LNCaP clone FGC (cell line): ENCODE data around the gene ZSWIM3.

Experiments
- DNase-seq: peaks from one replicate; pipeline ENCODE4 v3.0.0-alpha.2; 2011; ENCODE audit warnings: low read depth
- H3K4me3 ChIP-seq: 2 replicates; pipeline ENCODE4 v1.5.1; 2011; ENCODE audit warnings: mild to moderate bottlenecking, low read depth, low read length, control low read depth
- CTCF ChIP-seq: IDR thresholded peaks from 2 replicates; pipeline ENCODE4 v1.5.1; 2012; ENCODE audit warnings: mild to moderate bottlenecking; ENCODE audit not compliant: control insufficient read depth, insufficient read depth; ENCODE audit errors: extremely low read depth

Gene ZSWIM3

GRCh38 chr20:45833030-45833882 lies 24.2 kb upstream of the ZSWIM3 start, which contains the start of gene SNX21:
Gene SNX21, plus strand, starts transcription at chr20:45833799. Its CDS starts 121 bp downstream, at chr20:45833920.
- no peak for TF ChIP-seq CTCF
- peak; percentile 15 for DNase-seq
- H3K4me3 ChIP-seq, result peak within 1 kb of the TSS; percentile 54

GRCh38 chr20:45833883-45834796 lies 23.3 kb upstream of the ZSWIM3 start:
- DNase-seq, result no peak
- TF ChIP-seq CTCF, result no peak
- peak overlapping the region; percentile 54 for H3K4me3 ChIP-seq

- no peak for DNase-seq
- no peak overlapping the region; the same call in 1 of the 2 replicates for H3K4me3 ChIP-seq
Measured at GRCh38 chr20:45834797-45835161, 22.6 kb upstream of the ZSWIM3 start.

GRCh38 chr20:45835329-45835765 lies 22.1 kb upstream of the ZSWIM3 start:
- DNase-seq, result no peak
- no peak for TF ChIP-seq CTCF
- no peak overlapping the region for H3K4me3 ChIP-seq

More at GRCh38 chr20:45834797-45835161, 22.6 kb upstream of the ZSWIM3 start:
- TF ChIP-seq CTCF, result no peak

GRCh38 chr20:45835825-45836224 lies 21.6 kb upstream of the ZSWIM3 start:
- no peak for DNase-seq
- no peak for TF ChIP-seq CTCF
- H3K4me3 ChIP-seq, result no peak overlapping the region

- DNase-seq, result no peak
- no peak overlapping the region for H3K4me3 ChIP-seq
- no peak for TF ChIP-seq CTCF
Measured at GRCh38 chr20:45836841-45837240, 20.6 kb upstream of the ZSWIM3 start.
